HEK293 (cell line): ENCODE results near the gene MYO1B.

Experiments used
- FEZF1 ChIP-seq: fragments of 450-650 bp; formaldehyde crosslinking; IDR thresholded peaks from 2 replicates; pipeline ENCODE4 v1.5.1; 2016; ENCODE audit warnings: missing biosample characterization, missing genetic modification characterization
- GLIS1 ChIP-seq: fragments of 450-650 bp; formaldehyde crosslinking; IDR thresholded peaks from 2 replicates; pipeline ENCODE4 v1.5.1; 2016; ENCODE audit warnings: missing biosample characterization, missing genetic modification characterization
- OSR2 ChIP-seq: fragments of 450-650 bp; formaldehyde crosslinking; IDR thresholded peaks from 2 replicates; pipeline ENCODE4 v1.5.1; 2016; ENCODE audit warnings: missing biosample characterization, missing genetic modification characterization
- OVOL3 ChIP-seq: fragments of 450-650 bp; formaldehyde crosslinking; IDR thresholded peaks from 2 replicates; pipeline ENCODE4 v1.5.1; 2016; ENCODE audit warnings: missing biosample characterization, missing genetic modification characterization
- SP3 ChIP-seq: fragments of 450-650 bp; formaldehyde crosslinking; IDR thresholded peaks from 2 replicates; pipeline ENCODE4 v1.5.1; 2016; ENCODE audit warnings: missing biosample characterization, missing genetic modification characterization
- ZBTB1 ChIP-seq: fragments of 450-650 bp; formaldehyde crosslinking; IDR thresholded peaks from 2 replicates; pipeline ENCODE4 v1.5.1; 2016; ENCODE audit warnings: missing biosample characterization, missing genetic modification characterization
- ZNF16 ChIP-seq: fragments of 450-650 bp; formaldehyde crosslinking; IDR thresholded peaks from 2 replicates; pipeline ENCODE4 v1.5.1; 2016; ENCODE audit warnings: low read depth, missing biosample characterization, missing genetic modification characterization
- ZNF175 ChIP-seq: fragments of 450-650 bp; formaldehyde crosslinking; IDR thresholded peaks from 2 replicates; pipeline ENCODE4 v1.5.1; 2016; ENCODE audit warnings: missing biosample characterization, missing genetic modification characterization
- ZNF211 ChIP-seq: fragments of 450-650 bp; formaldehyde crosslinking; IDR thresholded peaks from 2 replicates; pipeline ENCODE4 v1.5.1; 2016; ENCODE audit warnings: low read depth, missing biosample characterization, missing genetic modification characterization
- ZNF391 ChIP-seq: fragments of 450-650 bp; formaldehyde crosslinking; IDR thresholded peaks from 2 replicates; pipeline ENCODE4 v1.5.1; 2016; ENCODE audit warnings: low read depth, missing biosample characterization, missing genetic modification characterization, borderline replicate concordance
- ZNF394 ChIP-seq: fragments of 450-650 bp; formaldehyde crosslinking; IDR thresholded peaks from 2 replicates; pipeline ENCODE4 v1.5.1; 2016; ENCODE audit warnings: missing biosample characterization, missing genetic modification characterization, mild to moderate bottlenecking, moderate library complexity, borderline replicate concordance
- ZNF548 ChIP-seq: fragments of 450-650 bp; formaldehyde crosslinking; IDR thresholded peaks from 2 replicates; pipeline ENCODE4 v1.5.1; 2016; ENCODE audit warnings: missing biosample characterization, missing genetic modification characterization
- ZNF549 ChIP-seq: fragments of 450-650 bp; IDR thresholded peaks from 2 replicates; pipeline ENCODE4 v1.5.1; 2018; ENCODE audit warnings: missing biosample characterization, missing genetic modification characterization, mild to moderate bottlenecking, inconsistent platforms, moderate library complexity
- ZNF555 ChIP-seq: fragments of 450-650 bp; formaldehyde crosslinking; conservative IDR thresholded peaks from 2 replicates; pipeline ENCODE4 v1.5.1; 2017; ENCODE audit warnings: missing biosample characterization, mild to moderate bottlenecking, missing genetic modification characterization, inconsistent platforms
- ZSCAN16 ChIP-seq: fragments of 450-650 bp; formaldehyde crosslinking; IDR thresholded peaks from 2 replicates; pipeline ENCODE4 v1.5.1; 2016; ENCODE audit warnings: missing biosample characterization, missing genetic modification characterization
- TF ChIP-seq, protein P1 (sequence below): fragments of 450-650 bp; formaldehyde crosslinking; IDR thresholded peaks from 2 replicates; pipeline ENCODE4 v1.5.0; 2017; ENCODE audit warnings: missing biosample characterization, missing genetic modification characterization, borderline replicate concordance
- TF ChIP-seq, protein P2 (sequence below): fragments of 450-650 bp; IDR thresholded peaks from 2 replicates; pipeline ENCODE4 v1.5.1; 2018; ENCODE audit warnings: missing biosample characterization, mild to moderate bottlenecking, missing genetic modification characterization
- TF ChIP-seq, protein P3 (sequence below): fragments of 450-650 bp; formaldehyde crosslinking; IDR thresholded peaks from 2 replicates; pipeline ENCODE4 v1.5.1; 2016; ENCODE audit warnings: missing biosample characterization, missing genetic modification characterization
- TF ChIP-seq, protein P4 (sequence below): fragments of 450-650 bp; formaldehyde crosslinking; IDR thresholded peaks from 2 replicates; pipeline ENCODE4 v1.5.1; 2016; ENCODE audit warnings: missing biosample characterization, missing genetic modification characterization
- TF ChIP-seq, protein P5 (sequence below): fragments of 450-650 bp; formaldehyde crosslinking; IDR thresholded peaks from 2 replicates; pipeline ENCODE4 v1.5.1; 2016; ENCODE audit warnings: missing biosample characterization, missing genetic modification characterization, borderline replicate concordance
- TF ChIP-seq, protein P6 (sequence below): fragments of 450-650 bp; formaldehyde crosslinking; IDR thresholded peaks from 2 replicates; pipeline ENCODE4 v1.5.1; 2016; ENCODE audit warnings: missing biosample characterization, missing genetic modification characterization
- TF ChIP-seq, protein P7 (sequence below): fragments of 450-650 bp; formaldehyde crosslinking; IDR thresholded peaks from 2 replicates; pipeline ENCODE4 v1.5.1; 2016; ENCODE audit warnings: missing biosample characterization, missing genetic modification characterization

Gene MYO1B

DNA sequence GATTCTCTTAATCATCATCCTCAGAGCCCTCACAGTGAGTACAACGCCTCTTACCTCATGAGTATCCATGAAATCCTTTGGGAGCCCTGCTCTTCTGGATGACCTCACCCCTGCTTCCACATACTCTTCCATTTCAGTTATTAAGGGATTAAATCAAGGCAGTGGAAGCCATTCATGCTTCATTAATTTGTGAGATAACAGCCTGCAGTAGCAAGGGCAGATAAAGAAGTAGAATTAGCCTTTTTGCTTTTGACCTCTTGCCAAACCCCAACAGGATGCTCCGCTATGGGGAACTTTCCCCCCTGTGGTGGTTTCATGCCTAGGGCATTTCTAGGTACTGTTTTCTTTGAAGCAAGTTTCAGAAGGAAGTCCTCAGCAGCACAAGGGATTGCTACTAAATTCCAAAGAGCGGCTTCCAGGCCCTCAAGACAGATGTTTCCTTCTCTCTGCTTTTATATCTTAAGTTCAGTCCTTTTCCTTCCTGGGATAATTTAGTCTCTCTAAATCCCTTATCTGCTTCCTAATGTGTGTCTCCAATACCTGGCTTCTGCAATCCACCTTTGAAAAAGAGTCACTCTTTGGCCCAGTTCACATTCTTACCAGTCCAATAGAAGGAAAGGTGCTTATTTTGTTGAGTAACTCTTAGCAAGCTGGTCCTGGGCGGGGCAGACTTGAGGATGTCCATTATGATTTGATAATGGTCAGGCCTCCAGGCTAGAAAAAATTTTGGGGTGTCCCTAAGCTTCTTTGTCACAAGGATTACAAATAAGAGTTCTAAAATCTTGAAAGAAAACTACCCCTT is 76.9 kb downstream of the MYO1B start (continued):
- TF ChIP-seq ZSCAN16 (tag by site-specific recombination) (peak; percentile 65; the same call in 1 of the 2 replicates), FEZF1 (tag by site-specific recombination) (peak; percentile 100), GLIS1 (tag by site-specific recombination) (peak; percentile 98), OVOL3 (tag by site-specific recombination) (peak; percentile 95), ZNF548 (tag by site-specific recombination) (no peak), ZBTB1 (peak; percentile 67; the same call in 1 of the 2 replicates), SP3 (tag by site-specific recombination) (peak; percentile 55; the same call in 1 of the 2 replicates), ZNF394 (tag by site-specific recombination) (peak; percentile 88; the same call in 1 of the 2 replicates), ZNF549 (tag by site-specific recombination) (no peak), ZNF175 (tag by site-specific recombination) (no peak), ZNF16 (no peak), ZNF555 (tag by site-specific recombination) (no peak), ZNF391 (tag by site-specific recombination) (peak; percentile 95), ZNF211 (tag by site-specific recombination) (no peak), OSR2 (tag by site-specific recombination) (peak; percentile 100)
- TF ChIP-seq, protein P1, sequence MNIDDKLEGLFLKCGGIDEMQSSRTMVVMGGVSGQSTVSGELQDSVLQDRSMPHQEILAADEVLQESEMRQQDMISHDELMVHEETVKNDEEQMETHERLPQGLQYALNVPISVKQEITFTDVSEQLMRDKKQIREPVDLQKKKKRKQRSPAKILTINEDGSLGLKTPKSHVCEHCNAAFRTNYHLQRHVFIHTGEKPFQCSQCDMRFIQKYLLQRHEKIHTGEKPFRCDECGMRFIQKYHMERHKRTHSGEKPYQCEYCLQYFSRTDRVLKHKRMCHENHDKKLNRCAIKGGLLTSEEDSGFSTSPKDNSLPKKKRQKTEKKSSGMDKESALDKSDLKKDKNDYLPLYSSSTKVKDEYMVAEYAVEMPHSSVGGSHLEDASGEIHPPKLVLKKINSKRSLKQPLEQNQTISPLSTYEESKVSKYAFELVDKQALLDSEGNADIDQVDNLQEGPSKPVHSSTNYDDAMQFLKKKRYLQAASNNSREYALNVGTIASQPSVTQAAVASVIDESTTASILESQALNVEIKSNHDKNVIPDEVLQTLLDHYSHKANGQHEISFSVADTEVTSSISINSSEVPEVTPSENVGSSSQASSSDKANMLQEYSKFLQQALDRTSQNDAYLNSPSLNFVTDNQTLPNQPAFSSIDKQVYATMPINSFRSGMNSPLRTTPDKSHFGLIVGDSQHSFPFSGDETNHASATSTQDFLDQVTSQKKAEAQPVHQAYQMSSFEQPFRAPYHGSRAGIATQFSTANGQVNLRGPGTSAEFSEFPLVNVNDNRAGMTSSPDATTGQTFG (tag by site-specific recombination) = no peak
- TF ChIP-seq, protein P2, sequence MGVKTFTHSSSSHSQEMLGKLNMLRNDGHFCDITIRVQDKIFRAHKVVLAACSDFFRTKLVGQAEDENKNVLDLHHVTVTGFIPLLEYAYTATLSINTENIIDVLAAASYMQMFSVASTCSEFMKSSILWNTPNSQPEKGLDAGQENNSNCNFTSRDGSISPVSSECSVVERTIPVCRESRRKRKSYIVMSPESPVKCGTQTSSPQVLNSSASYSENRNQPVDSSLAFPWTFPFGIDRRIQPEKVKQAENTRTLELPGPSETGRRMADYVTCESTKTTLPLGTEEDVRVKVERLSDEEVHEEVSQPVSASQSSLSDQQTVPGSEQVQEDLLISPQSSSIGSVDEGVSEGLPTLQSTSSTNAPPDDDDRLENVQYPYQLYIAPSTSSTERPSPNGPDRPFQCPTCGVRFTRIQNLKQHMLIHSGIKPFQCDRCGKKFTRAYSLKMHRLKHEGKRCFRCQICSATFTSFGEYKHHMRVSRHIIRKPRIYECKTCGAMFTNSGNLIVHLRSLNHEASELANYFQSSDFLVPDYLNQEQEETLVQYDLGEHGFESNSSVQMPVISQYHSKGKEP (tag by site-specific recombination) = peak; percentile 96
- TF ChIP-seq, protein P3, sequence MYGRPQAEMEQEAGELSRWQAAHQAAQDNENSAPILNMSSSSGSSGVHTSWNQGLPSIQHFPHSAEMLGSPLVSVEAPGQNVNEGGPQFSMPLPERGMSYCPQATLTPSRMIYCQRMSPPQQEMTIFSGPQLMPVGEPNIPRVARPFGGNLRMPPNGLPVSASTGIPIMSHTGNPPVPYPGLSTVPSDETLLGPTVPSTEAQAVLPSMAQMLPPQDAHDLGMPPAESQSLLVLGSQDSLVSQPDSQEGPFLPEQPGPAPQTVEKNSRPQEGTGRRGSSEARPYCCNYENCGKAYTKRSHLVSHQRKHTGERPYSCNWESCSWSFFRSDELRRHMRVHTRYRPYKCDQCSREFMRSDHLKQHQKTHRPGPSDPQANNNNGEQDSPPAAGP (tag by site-specific recombination) = peak; percentile 64; the same call in 1 of the 2 replicates
- TF ChIP-seq, protein P4, sequence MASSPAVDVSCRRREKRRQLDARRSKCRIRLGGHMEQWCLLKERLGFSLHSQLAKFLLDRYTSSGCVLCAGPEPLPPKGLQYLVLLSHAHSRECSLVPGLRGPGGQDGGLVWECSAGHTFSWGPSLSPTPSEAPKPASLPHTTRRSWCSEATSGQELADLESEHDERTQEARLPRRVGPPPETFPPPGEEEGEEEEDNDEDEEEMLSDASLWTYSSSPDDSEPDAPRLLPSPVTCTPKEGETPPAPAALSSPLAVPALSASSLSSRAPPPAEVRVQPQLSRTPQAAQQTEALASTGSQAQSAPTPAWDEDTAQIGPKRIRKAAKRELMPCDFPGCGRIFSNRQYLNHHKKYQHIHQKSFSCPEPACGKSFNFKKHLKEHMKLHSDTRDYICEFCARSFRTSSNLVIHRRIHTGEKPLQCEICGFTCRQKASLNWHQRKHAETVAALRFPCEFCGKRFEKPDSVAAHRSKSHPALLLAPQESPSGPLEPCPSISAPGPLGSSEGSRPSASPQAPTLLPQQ (tag by site-specific recombination) = peak; percentile 86
- TF ChIP-seq, protein P5, sequence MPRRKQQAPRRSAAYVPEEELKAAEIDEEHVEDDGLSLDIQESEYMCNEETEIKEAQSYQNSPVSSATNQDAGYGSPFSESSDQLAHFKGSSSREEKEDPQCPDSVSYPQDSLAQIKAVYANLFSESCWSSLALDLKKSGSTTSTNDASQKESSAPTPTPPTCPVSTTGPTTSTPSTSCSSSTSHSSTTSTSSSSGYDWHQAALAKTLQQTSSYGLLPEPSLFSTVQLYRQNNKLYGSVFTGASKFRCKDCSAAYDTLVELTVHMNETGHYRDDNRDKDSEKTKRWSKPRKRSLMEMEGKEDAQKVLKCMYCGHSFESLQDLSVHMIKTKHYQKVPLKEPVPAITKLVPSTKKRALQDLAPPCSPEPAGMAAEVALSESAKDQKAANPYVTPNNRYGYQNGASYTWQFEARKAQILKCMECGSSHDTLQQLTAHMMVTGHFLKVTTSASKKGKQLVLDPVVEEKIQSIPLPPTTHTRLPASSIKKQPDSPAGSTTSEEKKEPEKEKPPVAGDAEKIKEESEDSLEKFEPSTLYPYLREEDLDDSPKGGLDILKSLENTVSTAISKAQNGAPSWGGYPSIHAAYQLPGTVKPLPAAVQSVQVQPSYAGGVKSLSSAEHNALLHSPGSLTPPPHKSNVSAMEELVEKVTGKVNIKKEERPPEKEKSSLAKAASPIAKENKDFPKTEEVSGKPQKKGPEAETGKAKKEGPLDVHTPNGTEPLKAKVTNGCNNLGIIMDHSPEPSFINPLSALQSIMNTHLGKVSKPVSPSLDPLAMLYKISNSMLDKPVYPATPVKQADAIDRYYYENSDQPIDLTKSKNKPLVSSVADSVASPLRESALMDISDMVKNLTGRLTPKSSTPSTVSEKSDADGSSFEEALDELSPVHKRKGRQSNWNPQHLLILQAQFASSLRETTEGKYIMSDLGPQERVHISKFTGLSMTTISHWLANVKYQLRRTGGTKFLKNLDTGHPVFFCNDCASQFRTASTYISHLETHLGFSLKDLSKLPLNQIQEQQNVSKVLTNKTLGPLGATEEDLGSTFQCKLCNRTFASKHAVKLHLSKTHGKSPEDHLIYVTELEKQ (tag by site-specific recombination) = peak; percentile 98
- TF ChIP-seq, protein P6, sequence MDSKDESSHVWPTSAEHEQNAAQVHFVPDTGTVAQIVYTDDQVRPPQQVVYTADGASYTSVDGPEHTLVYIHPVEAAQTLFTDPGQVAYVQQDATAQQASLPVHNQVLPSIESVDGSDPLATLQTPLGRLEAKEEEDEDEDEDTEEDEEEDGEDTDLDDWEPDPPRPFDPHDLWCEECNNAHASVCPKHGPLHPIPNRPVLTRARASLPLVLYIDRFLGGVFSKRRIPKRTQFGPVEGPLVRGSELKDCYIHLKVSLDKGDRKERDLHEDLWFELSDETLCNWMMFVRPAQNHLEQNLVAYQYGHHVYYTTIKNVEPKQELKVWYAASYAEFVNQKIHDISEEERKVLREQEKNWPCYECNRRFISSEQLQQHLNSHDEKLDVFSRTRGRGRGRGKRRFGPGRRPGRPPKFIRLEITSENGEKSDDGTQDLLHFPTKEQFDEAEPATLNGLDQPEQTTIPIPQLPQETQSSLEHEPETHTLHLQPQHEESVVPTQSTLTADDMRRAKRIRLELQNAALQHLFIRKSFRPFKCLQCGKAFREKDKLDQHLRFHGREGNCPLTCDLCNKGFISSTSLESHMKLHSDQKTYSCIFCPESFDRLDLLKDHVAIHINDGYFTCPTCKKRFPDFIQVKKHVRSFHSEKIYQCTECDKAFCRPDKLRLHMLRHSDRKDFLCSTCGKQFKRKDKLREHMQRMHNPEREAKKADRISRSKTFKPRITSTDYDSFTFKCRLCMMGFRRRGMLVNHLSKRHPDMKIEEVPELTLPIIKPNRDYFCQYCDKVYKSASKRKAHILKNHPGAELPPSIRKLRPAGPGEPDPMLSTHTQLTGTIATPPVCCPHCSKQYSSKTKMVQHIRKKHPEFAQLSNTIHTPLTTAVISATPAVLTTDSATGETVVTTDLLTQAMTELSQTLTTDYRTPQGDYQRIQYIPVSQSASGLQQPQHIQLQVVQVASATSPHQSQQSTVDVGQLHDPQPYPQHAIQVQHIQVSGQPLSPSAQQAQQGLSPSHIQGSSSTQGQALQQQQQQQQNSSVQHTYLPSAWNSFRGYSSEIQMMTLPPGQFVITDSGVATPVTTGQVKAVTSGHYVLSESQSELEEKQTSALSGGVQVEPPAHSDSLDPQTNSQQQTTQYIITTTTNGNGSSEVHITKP = peak; percentile 54; the same call in 1 of the 2 replicates
- TF ChIP-seq, protein P7, sequence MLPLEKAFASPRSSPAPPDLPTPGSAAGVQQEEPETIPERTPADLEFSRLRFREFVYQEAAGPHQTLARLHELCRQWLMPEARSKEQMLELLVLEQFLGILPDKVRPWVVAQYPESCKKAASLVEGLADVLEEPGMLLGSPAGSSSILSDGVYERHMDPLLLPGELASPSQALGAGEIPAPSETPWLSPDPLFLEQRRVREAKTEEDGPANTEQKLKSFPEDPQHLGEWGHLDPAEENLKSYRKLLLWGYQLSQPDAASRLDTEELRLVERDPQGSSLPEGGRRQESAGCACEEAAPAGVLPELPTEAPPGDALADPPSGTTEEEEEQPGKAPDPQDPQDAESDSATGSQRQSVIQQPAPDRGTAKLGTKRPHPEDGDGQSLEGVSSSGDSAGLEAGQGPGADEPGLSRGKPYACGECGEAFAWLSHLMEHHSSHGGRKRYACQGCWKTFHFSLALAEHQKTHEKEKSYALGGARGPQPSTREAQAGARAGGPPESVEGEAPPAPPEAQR (tag by site-specific recombination) = no peak
